ENCODE results near the gene PCNX4.

The PCNX4 gene

GRCh38 chr14:60091550-60092525 is at the start of gene PCNX4:
TSS of gene PCNX4 (plus strand) at chr14:60091923. CDS start at chr14:60107639, 15,716 bp downstream.
- TF ChIP-seq CTCF (IDR thresholded peaks at IDR 0.05), result no peak

- no peak for TF ChIP-seq CTCF (IDR thresholded peaks at IDR 0.05)
Measured at GRCh38 chr14:60051721-60052221, 40.0 kb upstream of the PCNX4 start.

- no peak for TF ChIP-seq CTCF (IDR thresholded peaks at IDR 0.05)
Measured at GRCh38 chr14:60058087-60058486, 33.6 kb upstream of the PCNX4 start.

- TF ChIP-seq CTCF (IDR thresholded peaks at IDR 0.05), result no peak
Measured at GRCh38 chr14:60061371-60061770, 30.4 kb upstream of the PCNX4 start.

GRCh38 chr14:60064491-60065072 is 27.1 kb upstream of the PCNX4 start:
- peak; percentile 61 for TF ChIP-seq CTCF (IDR thresholded peaks at IDR 0.05)

- TF ChIP-seq CTCF (IDR thresholded peaks at IDR 0.05), result no peak
Measured at GRCh38 chr14:60067882-60068281, 23.8 kb upstream of the PCNX4 start.

- no peak for TF ChIP-seq CTCF (IDR thresholded peaks at IDR 0.05)
Measured at GRCh38 chr14:60079723-60080122, 12.0 kb upstream of the PCNX4 start.
